GM19193 (cell line): Measurements from ENCODE around the gene BCL11B.

Experiments used
- POLR2A ChIP-seq: IDR thresholded peaks from 4 replicates; pipeline ENCODE4 v1.6.1; 2011; ENCODE audit not compliant: insufficient read depth, insufficient read length; ENCODE audit errors: extremely low read depth

Gene BCL11B

GRCh38 chr14:99264691-99265450 lies 7.1 kb downstream of the BCL11B start:
- no peak for TF ChIP-seq POLR2A

DNA sequence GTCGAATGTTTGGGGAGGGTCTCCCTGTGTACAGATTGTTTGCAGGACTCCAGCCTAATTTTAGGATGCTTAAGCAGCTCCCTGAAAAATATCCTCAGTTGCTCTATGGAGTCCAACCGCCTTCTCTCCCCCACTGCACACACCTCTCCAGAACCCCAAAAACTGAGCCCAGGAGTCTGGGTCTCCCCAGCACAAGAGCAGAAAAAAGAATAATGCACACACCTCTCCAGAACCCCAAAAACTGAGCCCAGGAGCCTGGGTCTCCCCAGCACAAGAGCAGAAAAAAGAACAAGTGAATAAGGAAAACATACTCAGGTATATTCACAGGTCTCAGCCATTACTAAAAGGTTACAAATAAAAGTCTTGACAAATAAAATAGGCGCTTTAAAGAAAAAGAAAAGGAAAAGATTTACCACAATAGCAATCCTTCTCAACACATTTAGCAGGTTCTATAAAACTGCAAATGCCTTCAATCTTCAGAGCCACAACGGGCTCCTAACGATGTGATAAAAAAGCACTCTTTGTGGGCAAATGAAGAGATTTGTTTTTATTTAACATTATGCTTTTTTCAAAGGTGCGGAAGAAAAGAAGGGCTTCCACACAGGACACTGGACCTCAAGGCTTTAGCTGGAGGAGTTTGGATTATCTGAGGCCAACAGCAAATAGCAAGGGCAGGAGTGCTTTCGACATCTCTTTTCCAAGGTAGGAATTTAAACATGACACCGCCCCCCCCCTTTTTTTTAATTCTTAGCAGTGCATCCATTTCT lies 8.2 kb downstream of the BCL11B start:
- no peak for TF ChIP-seq POLR2A

DNA sequence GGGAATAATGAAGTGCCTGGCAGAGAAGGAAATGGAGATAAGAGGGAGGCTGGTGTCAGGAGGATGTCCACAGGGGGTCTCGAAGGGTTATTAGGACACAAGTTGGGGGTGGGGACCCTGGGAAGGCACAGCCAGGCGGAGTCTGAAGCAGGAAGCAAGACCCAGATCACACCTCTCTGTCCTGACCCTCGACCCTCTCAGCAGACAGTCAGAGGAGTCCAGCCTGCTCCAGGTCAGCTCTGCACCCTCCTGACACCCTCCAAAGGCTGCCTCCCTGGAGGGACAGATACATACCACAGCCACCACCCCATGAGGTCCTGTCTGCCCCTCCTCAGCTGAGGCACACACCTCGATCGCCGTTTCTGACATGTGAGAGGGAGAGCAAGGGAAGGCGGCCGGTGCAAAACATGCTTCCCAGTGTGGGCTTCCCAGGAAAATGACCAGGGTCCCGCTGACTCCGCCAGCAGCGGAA lies 9.0 kb downstream of the BCL11B start:
- TF ChIP-seq POLR2A = no peak

DNA sequence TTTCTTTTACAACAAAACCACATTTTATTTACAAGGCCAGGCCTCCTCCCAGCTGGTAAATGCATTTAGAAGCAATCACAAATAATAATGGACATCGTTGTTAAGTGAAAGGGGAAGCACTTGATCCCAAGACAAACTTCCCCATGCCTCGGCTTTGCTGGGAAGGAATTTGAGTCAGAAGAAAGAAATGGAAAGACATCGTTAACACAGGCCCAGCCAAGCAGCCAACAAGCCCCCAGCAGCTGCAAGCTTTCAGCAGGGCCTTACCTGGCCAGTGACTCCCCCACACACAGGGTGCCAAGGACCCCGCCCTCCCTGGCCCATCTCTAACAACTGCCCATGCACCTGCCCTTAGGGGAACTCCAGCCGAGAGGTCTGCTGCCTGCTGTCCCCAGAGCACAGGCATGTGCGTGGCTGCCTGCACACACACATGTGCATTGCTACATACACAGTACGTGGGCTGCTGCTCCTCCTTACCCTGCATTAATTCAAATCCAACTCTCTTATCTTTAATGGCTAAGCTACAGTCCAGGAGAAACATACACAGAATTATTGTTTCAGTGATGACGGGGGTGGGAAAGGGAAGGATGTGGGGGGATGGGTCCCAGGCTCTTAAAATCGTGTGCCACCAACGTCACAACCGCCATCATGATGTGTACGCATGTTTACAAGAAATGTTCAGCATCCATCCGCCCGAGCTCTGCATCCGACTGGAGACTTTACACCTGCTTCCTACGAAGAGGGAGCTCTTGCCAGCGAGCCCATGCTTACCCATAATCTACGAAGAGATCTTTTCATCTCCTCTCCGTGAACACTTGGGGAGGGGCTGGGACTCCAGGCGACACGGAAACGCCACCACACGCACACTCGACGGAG lies 9.8 kb downstream of the BCL11B start:
- TF ChIP-seq POLR2A = no peak

GRCh38 chr14:99260587-99261551 lies 11.1 kb downstream of the BCL11B start:
- TF ChIP-seq POLR2A = no peak

DNA sequence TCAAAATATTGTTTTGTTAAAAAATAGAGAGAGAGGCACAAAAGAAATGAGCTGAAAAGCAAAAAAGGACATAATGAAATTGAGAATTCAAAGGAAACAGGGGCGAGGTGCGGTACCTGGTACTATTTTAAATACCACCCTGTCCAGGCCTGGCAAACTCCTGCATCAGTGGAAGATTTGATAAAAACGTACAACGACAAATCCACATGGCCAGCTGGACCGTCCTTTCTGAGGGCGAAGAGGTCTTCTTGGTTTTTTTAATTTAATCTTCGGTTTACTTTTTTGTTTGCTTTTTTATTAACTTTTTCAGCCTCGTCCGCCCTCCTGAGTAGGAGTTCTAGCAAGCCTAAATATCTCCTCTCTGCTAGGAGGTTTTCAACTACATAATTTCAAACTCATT lies 11.9 kb downstream of the BCL11B start:
- no peak for TF ChIP-seq POLR2A

- TF ChIP-seq POLR2A = no peak
Observed at GRCh38 chr14:99258876-99259726, 12.9 kb downstream of the BCL11B start.

DNA sequence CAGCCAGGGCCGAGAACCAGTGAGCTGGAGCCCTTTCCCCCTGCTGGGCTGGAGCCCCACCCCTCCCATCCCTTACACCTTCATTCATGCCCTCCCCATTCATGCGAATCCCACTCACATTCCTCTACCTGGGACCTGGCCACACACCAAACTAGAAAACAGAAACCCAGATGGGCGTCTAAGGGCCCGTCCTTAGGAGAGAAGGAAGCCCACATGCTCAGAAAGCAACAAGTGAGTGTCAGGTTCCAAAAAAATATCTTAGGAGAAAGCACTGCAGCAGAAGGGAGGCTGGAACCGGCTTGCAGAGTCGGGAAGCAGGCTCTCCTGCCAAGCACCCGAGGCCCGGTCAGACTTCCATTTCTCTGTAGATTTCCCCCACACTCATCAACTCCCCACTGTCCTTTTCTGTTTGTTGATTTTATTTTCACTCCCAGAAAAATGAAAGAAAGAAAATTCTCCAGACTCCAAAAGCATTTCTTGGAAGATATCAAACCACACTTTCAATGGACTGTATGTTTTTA lies 13.6 kb downstream of the BCL11B start:
- TF ChIP-seq POLR2A = no peak

DNA sequence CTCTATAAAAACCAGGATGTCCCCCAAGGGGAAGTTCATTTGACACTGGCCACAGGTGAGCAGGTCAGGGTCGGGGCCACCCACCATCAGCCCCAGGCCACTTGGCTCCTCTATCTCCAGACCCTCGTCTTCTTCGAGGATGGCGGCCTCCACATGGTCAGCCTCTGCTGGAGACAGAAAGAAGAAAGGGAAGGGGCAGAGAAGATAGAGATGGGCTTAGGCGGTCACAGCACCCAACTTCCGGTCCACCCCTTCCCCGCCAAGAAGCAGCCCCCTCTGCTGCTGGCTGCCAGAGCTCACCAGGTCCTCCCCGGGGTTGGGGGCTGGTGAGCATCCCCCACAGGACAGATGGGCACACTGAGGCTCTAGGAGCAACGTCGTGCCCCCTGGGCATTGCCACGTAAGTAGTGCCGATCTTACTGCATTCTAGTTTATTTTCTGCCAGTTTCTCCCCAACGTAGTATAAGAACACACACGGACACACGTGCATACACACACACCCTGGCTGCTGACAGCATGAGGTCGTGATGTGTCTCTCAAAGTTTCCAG lies 14.2 kb downstream of the BCL11B start:
- no peak for TF ChIP-seq POLR2A

DNA sequence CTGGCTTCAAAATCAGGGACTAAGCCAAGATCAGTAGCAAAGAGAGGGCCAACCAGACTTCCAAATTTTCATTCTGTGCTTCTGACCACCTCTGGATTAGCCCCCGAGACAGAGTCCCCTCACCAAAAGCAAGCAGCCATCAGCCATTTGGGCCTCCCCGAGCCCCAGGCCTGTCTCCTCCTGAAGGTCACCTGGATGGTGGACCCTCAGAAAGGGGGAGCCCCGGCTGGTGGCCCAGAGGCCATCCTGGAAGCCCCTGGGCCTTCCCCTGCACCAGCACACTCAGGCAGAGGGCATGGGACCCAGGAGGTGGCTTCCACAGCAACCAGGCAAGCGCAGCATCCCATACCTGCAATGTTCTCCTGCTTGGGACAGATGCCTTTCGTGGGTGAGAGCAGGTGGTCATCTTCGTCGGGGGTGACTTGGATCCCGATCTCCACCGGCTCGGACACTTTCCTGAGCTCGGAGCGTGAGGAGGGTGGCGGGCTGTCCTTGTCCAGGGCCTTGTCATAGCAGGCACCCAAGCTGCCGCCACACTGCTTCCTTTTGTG lies 14.8 kb downstream of the BCL11B start:
- no peak for TF ChIP-seq POLR2A

- TF ChIP-seq POLR2A = no peak
Observed at GRCh38 chr14:99256483-99256874, 15.5 kb downstream of the BCL11B start.
